ENCODE data around the gene SWT1.

The SWT1 gene

GRCh38 chr1:185156854-185157598 lies at the start of gene SWT1, which contains the start of gene TRMT1L:
Gene SWT1 (plus strand): TSS chr1:185157167. CDS start chr1:185160842, 3,675 bp downstream.
Gene TRMT1L (minus strand): TSS chr1:185156953. CDS start chr1:185156712, 241 bp downstream.
- TF ChIP-seq CTCF (IDR thresholded peaks at IDR 0.05) = no peak

GRCh38 chr1:185108321-185108720 lies 48.6 kb upstream of the SWT1 start:
- TF ChIP-seq CTCF (IDR thresholded peaks at IDR 0.05) = no peak

- no peak for TF ChIP-seq CTCF (IDR thresholded peaks at IDR 0.05)
Measured at GRCh38 chr1:185110145-185110544, 46.8 kb upstream of the SWT1 start.

- no peak for TF ChIP-seq CTCF (IDR thresholded peaks at IDR 0.05)
Measured at GRCh38 chr1:185111873-185112272, 45.1 kb upstream of the SWT1 start.

- no peak for TF ChIP-seq CTCF (IDR thresholded peaks at IDR 0.05)
Measured at GRCh38 chr1:185112356-185112755, 44.6 kb upstream of the SWT1 start.

GRCh38 chr1:185129708-185130107 lies 27.3 kb upstream of the SWT1 start:
- TF ChIP-seq CTCF (IDR thresholded peaks at IDR 0.05) = no peak

- TF ChIP-seq CTCF (IDR thresholded peaks at IDR 0.05) = no peak
Measured at GRCh38 chr1:185132534-185132933, 24.4 kb upstream of the SWT1 start.
